ENCODE measurements around the gene ZNF124.

GRCh38 chr1:247173431-247173830 is 1.6 kb upstream of the ZNF124 start:
- TF ChIP-seq CBX8 (IDR thresholded peaks at IDR 0.05) (no peak), POLR2A (IDR thresholded peaks at IDR 0.05; ENCODE audit: low read length) (no peak), SREBF2 (IDR thresholded peaks at IDR 0.05) (no peak), SMC3 (IDR thresholded peaks at IDR 0.05) (no peak), CTCF (IDR thresholded peaks at IDR 0.05) (no peak)
- TF ChIP-seq, protein P1, sequence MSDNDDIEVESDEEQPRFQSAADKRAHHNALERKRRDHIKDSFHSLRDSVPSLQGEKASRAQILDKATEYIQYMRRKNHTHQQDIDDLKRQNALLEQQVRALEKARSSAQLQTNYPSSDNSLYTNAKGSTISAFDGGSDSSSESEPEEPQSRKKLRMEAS (IDR thresholded peaks at IDR 0.05): no peak
